H9 (cell line): ENCODE results near the gene MTLN. TPM values are rescaled to one million over a fixed set of nuclear protein-coding genes. Genes with fewer than 3 reads are reported as not detected.
A peak's percentile ranks its signal among the peaks of the same experiment; 100 is the strongest.

Source experiments
- DNase-seq: peaks from one replicate; pipeline ENCODE4 v3.0.0-alpha.2; 2017
- H2AFZ ChIP-seq: one replicate; pipeline ENCODE4 v1.6.1; 2013; ENCODE audit warnings: mild to moderate bottlenecking, low read length, control low read depth, moderate library complexity
- H2AK5ac ChIP-seq: 2 replicates; pipeline ENCODE4 v1.6.1; 2013; ENCODE audit warnings: low read length, control low read depth, mixed read lengths; ENCODE audit not compliant: insufficient read length
- H2BK120ac ChIP-seq: one replicate; pipeline ENCODE4 v1.6.1; 2013; ENCODE audit warnings: low read depth, mild to moderate bottlenecking, low read length, control low read depth, inconsistent platforms; ENCODE audit not compliant: poor library complexity, severe bottlenecking
- H2BK12ac ChIP-seq: 2 replicates; pipeline ENCODE4 v1.6.1; 2013; ENCODE audit warnings: low read length, control low read depth, mixed read lengths, low read depth; ENCODE audit not compliant: insufficient read length
- H2BK15ac ChIP-seq: 2 replicates; pipeline ENCODE4 v1.6.1; 2013; ENCODE audit warnings: low read depth, low read length, control low read depth
- H2BK20ac ChIP-seq: one replicate; pipeline ENCODE4 v1.6.1; 2013; ENCODE audit warnings: low read depth, mild to moderate bottlenecking, low read length, control low read depth, inconsistent platforms; ENCODE audit not compliant: poor library complexity, severe bottlenecking
- H2BK5ac ChIP-seq: 2 replicates; pipeline ENCODE4 v1.6.1; 2013; ENCODE audit warnings: low read length, control low read depth, mixed read lengths; ENCODE audit not compliant: insufficient read length
- H3K14ac ChIP-seq: 2 replicates; pipeline ENCODE4 v1.6.1; 2013; ENCODE audit warnings: low read length, control low read depth; ENCODE audit not compliant: insufficient read depth
- H3K18ac ChIP-seq: 2 replicates; pipeline ENCODE4 v1.6.1; 2013; ENCODE audit warnings: low read depth, mild to moderate bottlenecking, mixed read lengths, low read length, control low read depth; ENCODE audit not compliant: insufficient read length
- H3K23ac ChIP-seq: 2 replicates; pipeline ENCODE4 v1.6.1; 2013; ENCODE audit warnings: low read length, control low read depth, mixed read lengths, low read depth; ENCODE audit not compliant: insufficient read length
- H3K23me2 ChIP-seq: 2 replicates; pipeline ENCODE4 v1.6.1; 2013; ENCODE audit warnings: low read depth, mild to moderate bottlenecking, mixed read lengths, low read length, control low read depth; ENCODE audit not compliant: insufficient read length, poor library complexity, severe bottlenecking
- H3K27ac ChIP-seq: 2 replicates; pipeline ENCODE4 v1.5.1; 2013; ENCODE audit warnings: low read length, control low read depth, mixed read lengths, low read depth; ENCODE audit not compliant: insufficient read length
- H3K27me3 ChIP-seq: 2 replicates; pipeline ENCODE4 v1.6.1; 2013; ENCODE audit warnings: low read length, control low read depth, inconsistent platforms; ENCODE audit not compliant: insufficient read depth
- H3K4ac ChIP-seq: 2 replicates; pipeline ENCODE4 v1.6.1; 2013; ENCODE audit warnings: low read depth, mild to moderate bottlenecking, control low read depth, inconsistent platforms, low read length, moderate library complexity
- H3K4me1 ChIP-seq: 2 replicates; pipeline ENCODE4 v1.6.1; 2013; ENCODE audit warnings: low read length, control low read depth, inconsistent platforms; ENCODE audit not compliant: insufficient read depth
- H3K4me2 ChIP-seq: 2 replicates; pipeline ENCODE4 v1.6.1; 2013; ENCODE audit warnings: low read length, control low read depth, mixed read lengths; ENCODE audit not compliant: insufficient read length, insufficient read depth
- H3K56ac ChIP-seq: 2 replicates; pipeline ENCODE4 v1.6.1; 2013; ENCODE audit warnings: low read depth, mild to moderate bottlenecking, mixed read lengths, low read length, control low read depth; ENCODE audit not compliant: insufficient read length
- H3K79me1 ChIP-seq: 2 replicates; pipeline ENCODE4 v1.6.1; 2013; ENCODE audit warnings: low read depth, mild to moderate bottlenecking, moderate library complexity, low read length, control low read depth, inconsistent platforms; ENCODE audit not compliant: insufficient read depth, poor library complexity, severe bottlenecking
- H3K79me2 ChIP-seq: 2 replicates; pipeline ENCODE4 v1.6.1; 2013; ENCODE audit warnings: low read length, control low read depth, inconsistent platforms; ENCODE audit not compliant: insufficient read depth
- H3K9ac ChIP-seq: 2 replicates; pipeline ENCODE4 v1.6.1; 2013; ENCODE audit warnings: low read length, control low read depth, mixed read lengths; ENCODE audit not compliant: insufficient read length; ENCODE audit errors: extremely low read depth
- H3K9me3 ChIP-seq: one replicate; pipeline ENCODE4 v1.6.1; 2013; ENCODE audit warnings: low read depth, low read length, inconsistent platforms; ENCODE audit not compliant: control insufficient read depth
- H3T11ph ChIP-seq: one replicate; pipeline ENCODE4 v1.6.1; 2013; ENCODE audit warnings: mild to moderate bottlenecking, low read length, control low read depth, inconsistent platforms
- H4K20me1 ChIP-seq: one replicate; pipeline ENCODE4 v1.6.1; 2013; ENCODE audit not compliant: control insufficient read depth, insufficient read length, insufficient read depth
- H4K5ac ChIP-seq: 2 replicates; pipeline ENCODE4 v1.6.1; 2013; ENCODE audit warnings: low read depth, mild to moderate bottlenecking, mixed read lengths, low read length, control low read depth; ENCODE audit not compliant: insufficient read length
- H4K8ac ChIP-seq: replicated peaks from 2 replicates; pipeline ENCODE4 v1.6.1; 2013; ENCODE audit warnings: low read length, control low read depth, mixed read lengths, low read depth; ENCODE audit not compliant: insufficient read length
- H4K91ac ChIP-seq: 2 replicates; pipeline ENCODE4 v1.6.1; 2013; ENCODE audit warnings: low read depth, mild to moderate bottlenecking, moderate library complexity, mixed read lengths, low read length, control low read depth; ENCODE audit not compliant: insufficient read length
- H3K27ac Mint-ChIP-seq, 3 experiments: 2 replicates in 2 of 3; 3 replicates in 1 of 3; pipeline ENCODE4 v1.8.0; 2020 to 2021; ENCODE audit warnings: mixed read lengths in 3 of 3, mild to moderate bottlenecking in 1 of 3, moderate library complexity in 1 of 3
- H3K27me3 Mint-ChIP-seq: 2 replicates; pipeline ENCODE4 v1.8.0; 2021; ENCODE audit warnings: low read depth, mild to moderate bottlenecking, moderate library complexity, mixed read lengths
- H3K36me3 Mint-ChIP-seq, 3 experiments: 2 replicates in 2 of 3; 3 replicates in 1 of 3; pipeline ENCODE4 v1.8.0; 2020 to 2021; ENCODE audit warnings: low read depth in 3 of 3, mixed read lengths in 3 of 3; ENCODE audit not compliant: insufficient read depth in 1 of 3
- H3K4me1 Mint-ChIP-seq, 2 experiments: 2 replicates each; pipeline ENCODE4 v1.8.0; 2020; ENCODE audit warnings: mixed read lengths in 2 of 2
- H3K4me3 Mint-ChIP-seq, 2 experiments: 2 replicates in 1 of 2; 3 replicates in 1 of 2; pipeline ENCODE4 v1.8.0; 2020 to 2021; ENCODE audit warnings: mild to moderate bottlenecking in 2 of 2, mixed read lengths in 2 of 2, moderate library complexity in 1 of 2
- H3K9me3 Mint-ChIP-seq, 2 experiments: 2 replicates in 1 of 2; 3 replicates in 1 of 2; pipeline ENCODE4 v1.8.0; 2020; ENCODE audit warnings: mild to moderate bottlenecking in 2 of 2, mixed read lengths in 2 of 2, moderate library complexity in 1 of 2
- CTCF ChIP-seq: fragments of 200-600 bp; sonication (generic); conservative IDR thresholded peaks from 3 replicates; pipeline ENCODE4 v1.8.0; 2021; ENCODE audit warnings: antibody characterized with exemption, mild to moderate bottlenecking
- WGBS: extraction: QIAGEN DNeasy Blood & Tissue Kit; methylation state at CpG from one replicate; pipeline ENCODE4 v1.1.7; 2013; ENCODE audit warnings: missing lambda C conversion rate, low lambda C conversion rate, mixed read lengths; ENCODE audit not compliant: insufficient read length; ENCODE audit errors: extremely low coverage; 5-methylcytosine and 5-hydroxymethylcytosine counted together
- total RNA-seq: library from RNA; stranded (reverse); gene quantifications from 2 replicates; pipeline ENCODE4 v1.2.1, GENCODE V29; 2021

Gene MTLN
- total RNA-seq, 1 experiment from 2014 or later: 16.3 TPM

GRCh38 chr2:110204408-110205385 is 7.7 kb downstream of the MTLN start, which contains the start of gene NPHP1:
NPHP1 (minus strand) TSS chr2:110205013; CDS start chr2:110204968, 45 bp downstream.
- Histone ChIP-seq H2BK20ac (no peak within 1 kb of the TSS), H4K20me1 (no peaks in the 10 kb centered on the region), H2BK15ac (no peak within 1 kb of the TSS), H3T11ph (no peak within 1 kb of the TSS), H4K5ac (no peak within 1 kb of the TSS), H3K9me3 (no peaks in the 10 kb centered on the region), H3K9ac (peak within 1 kb of the TSS; percentile 31), H2BK120ac (no peak within 1 kb of the TSS), H3K23me2 (peaks cover 5% of the 10 kb centered on the region), H2BK5ac (no peak within 1 kb of the TSS), H3K4me1 (no peaks in the 10 kb centered on the region; the same call in 1 of the 2 replicates), H3K14ac (0 out of 2 replicates have a peak within 1 kb of the TSS, but pooled peaks have one; percentile 31), H4K91ac (no peak within 1 kb of the TSS), H2BK12ac (no peak within 1 kb of the TSS), H3K27me3 (no peaks in the 10 kb centered on the region), H3K79me1 (no peaks in the 10 kb centered on the region), H3K18ac (no peak within 1 kb of the TSS), H3K4ac (no peak within 1 kb of the TSS), H3K27ac (no peak within 1 kb of the TSS), H2AFZ (peak within 1 kb of the TSS; percentile 57), H4K8ac (no peak within 1 kb of the TSS), H3K56ac (no peak within 1 kb of the TSS), H3K79me2 (no peaks in the 10 kb centered on the region), H3K23ac (no peak within 1 kb of the TSS), H3K4me2 (peak within 1 kb of the TSS; percentile 85), H2AK5ac (no peak within 1 kb of the TSS)
- Mint-ChIP-seq H3K4me3 (peak within 1 kb of the TSS; percentile 82 to 91), H3K36me3 (no peaks in the 10 kb centered on the region), H3K9me3 (no peaks in the 10 kb centered on the region), H3K4me1 (peaks cover 5 to 8% of the 10 kb centered on the region in 2 experiments; a peak in 2 of 4 replicates), H3K27me3 (peaks cover 3% of the 10 kb centered on the region), H3K27ac (peak within 1 kb of the TSS; percentile 1 to 71 (median 14); a peak in 5 of 7 replicates)
- no peak for TF ChIP-seq CTCF
- peak; percentile 90 for DNase-seq
- 100% methylated on average over 1 of the region's 43 CpGs for WGBS
